Measurements from ENCODE around the gene CYP26C1.

The CYP26C1 gene

DNA sequence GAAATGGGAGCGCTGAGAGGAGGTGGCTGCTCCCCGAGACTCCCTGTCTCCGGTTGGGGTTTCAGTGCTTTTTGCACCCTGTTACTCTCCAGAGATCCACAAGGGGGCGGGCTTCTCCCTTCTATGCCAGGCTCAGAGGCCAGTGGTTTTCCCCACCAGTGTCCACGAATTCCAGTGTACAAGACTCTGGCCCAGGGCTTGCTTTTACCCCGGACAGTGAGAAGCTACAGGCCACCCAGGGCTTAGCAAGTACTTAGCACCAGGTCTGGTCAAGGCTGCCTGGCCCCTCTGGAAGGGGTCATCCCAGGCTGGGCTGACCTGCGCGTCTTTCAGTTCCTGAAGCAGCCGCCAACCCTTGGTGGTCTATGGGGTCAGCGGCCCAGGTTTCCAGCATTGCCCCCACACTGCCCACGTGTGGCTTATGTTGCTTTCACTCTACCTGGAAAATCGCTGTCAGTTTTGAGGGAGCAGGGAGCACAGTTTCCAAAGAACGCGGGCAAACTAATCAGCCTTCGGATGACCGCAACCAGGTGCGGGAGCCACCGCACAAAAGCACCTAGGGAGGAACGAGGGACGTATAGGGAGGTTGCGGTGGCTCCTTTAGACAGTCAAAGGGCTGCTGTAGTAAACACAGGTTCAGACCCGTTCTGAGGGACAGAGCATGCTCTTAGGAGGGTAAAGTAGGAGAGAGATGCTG is 19.9 kb downstream of the CYP26C1 start:
- H3K4me3 ChIP-seq (ENCODE audit: extremely low read depth, insufficient read depth, low read length, poor library complexity, severe bottlenecking), result no peak overlapping the region
- H3K27ac ChIP-seq (ENCODE audit: low read depth, low read length, severe bottlenecking), result peak overlapping the region; percentile 1
- peaks cover 5% of the 10 kb centered on the region for H3K4me1 ChIP-seq (ENCODE audit: control insufficient read depth, insufficient read depth, low read length, poor library complexity, severe bottlenecking)
- H3K9me3 ChIP-seq (ENCODE audit: control insufficient read depth, low read length), result no peaks in the 10 kb centered on the region
- 67 to 70% methylated on average over 20 to 21 of the region's 22 CpGs for WGBS, 2 experiments (ENCODE audit: insufficient coverage in 2 of 2)
- H3K36me3 ChIP-seq (ENCODE audit: control insufficient read depth, insufficient read depth, low read length), result no peaks in the 10 kb centered on the region

DNA sequence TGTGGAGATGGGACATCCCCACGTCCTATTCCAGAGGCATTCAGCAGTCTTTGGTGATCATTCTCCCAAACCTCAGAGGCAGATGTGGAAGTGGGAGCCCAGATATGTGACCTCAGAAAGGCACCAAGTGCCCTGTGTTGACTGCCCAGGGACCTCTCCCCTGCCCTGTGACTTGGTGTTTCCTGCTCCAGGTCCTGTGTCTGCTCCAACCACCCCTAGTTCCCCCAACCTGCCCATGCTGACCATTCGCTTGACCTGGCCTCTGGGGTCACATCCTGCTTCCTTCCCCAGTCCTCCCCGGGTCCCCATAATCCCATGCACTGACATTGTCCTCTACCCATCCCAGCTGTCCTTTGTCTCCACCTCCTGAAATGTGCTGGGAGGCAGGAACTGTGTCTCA is 20.7 kb downstream of the CYP26C1 start:
- Histone ChIP-seq H3K36me3 (ENCODE audit: control insufficient read depth, insufficient read depth, low read length) (no peaks in the 10 kb centered on the region), H3K9me3 (ENCODE audit: control insufficient read depth, low read length) (no peaks in the 10 kb centered on the region), H3K4me3 (ENCODE audit: extremely low read depth, insufficient read depth, low read length, poor library complexity, severe bottlenecking) (no peak overlapping the region), H3K27ac (ENCODE audit: low read depth, low read length, severe bottlenecking) (no peak overlapping the region), H3K4me1 (ENCODE audit: control insufficient read depth, insufficient read depth, low read length, poor library complexity, severe bottlenecking) (peaks cover 5% of the 10 kb centered on the region)
- WGBS, 2 experiments (ENCODE audit: insufficient coverage in 2 of 2), result 89 to 93% methylated on average over 1 to 3 of the region's 3 CpGs

DNA sequence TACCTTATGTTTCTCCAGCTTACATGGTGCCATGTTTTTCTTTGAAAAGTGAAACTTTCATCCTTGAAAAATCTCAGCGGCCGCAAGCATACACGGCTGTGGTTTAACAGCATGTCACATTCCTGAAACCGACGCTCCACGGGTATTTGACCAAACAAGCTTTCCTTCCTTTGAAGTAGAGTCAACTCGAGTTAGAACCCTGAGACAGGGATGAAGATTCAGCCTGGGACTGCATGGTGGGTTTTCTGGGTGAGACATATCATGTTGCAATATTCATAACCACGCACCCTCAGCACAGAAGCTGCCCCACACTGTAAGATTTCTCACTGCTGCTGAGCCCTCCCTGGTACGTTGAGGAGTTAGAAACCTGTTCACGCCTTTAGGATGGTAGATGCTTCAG is 21.2 kb downstream of the CYP26C1 start:
- WGBS, 2 experiments (ENCODE audit: insufficient coverage in 2 of 2), result 74 to 78% methylated on average over 6 to 9 of the region's 10 CpGs
- H3K4me3 ChIP-seq (ENCODE audit: extremely low read depth, insufficient read depth, low read length, poor library complexity, severe bottlenecking), result no peak overlapping the region
- peaks cover 5% of the 10 kb centered on the region for H3K4me1 ChIP-seq (ENCODE audit: control insufficient read depth, insufficient read depth, low read length, poor library complexity, severe bottlenecking)
- H3K9me3 ChIP-seq (ENCODE audit: control insufficient read depth, low read length), result no peaks in the 10 kb centered on the region
- H3K36me3 ChIP-seq (ENCODE audit: control insufficient read depth, insufficient read depth, low read length), result no peaks in the 10 kb centered on the region
- H3K27ac ChIP-seq (ENCODE audit: low read depth, low read length, severe bottlenecking), result no peak overlapping the region

DNA sequence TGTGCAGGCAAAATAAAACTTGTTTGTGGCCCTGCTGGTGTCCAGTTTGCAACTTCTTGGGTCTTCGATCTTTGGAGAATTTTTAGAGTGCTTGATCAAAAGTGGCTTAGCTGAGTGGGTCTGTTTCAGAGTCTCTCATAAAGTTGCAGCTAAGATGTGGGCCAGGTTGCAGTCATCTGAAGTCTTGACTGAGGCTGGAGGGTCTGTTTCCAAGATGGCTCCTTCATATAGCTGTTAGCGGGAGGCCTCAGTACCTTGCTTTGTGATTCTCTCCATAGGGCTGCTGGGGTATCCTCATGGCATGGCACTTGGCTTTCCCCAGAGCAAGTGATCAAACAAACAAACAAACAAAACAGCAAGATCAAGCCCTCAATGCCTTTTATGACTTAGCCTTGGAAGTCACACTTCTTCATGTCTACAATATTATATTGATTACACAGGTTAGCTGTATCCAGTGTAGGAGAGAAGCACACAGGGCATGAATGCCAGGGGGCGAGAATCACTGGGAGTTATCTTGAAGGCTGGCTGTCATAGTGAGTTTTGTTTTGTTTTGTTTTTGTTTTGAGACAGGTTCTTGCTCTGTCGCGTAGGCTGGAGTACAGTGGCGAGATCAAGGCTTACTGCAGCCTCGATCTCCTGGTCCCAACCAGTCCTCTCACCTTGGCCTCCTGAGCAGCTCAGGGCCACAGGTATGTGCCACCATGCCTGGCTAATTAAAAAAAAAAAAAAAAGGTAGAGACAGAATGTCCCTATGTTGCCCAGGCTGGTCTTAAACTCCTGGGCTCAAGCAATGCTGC is 23.3 kb downstream of the CYP26C1 start:
- H3K36me3 ChIP-seq (ENCODE audit: control insufficient read depth, insufficient read depth, low read length), result no peaks in the 10 kb centered on the region
- no peak overlapping the region for H3K4me3 ChIP-seq (ENCODE audit: extremely low read depth, insufficient read depth, low read length, poor library complexity, severe bottlenecking)
- H3K9me3 ChIP-seq (ENCODE audit: control insufficient read depth, low read length), result no peaks in the 10 kb centered on the region
- no peak overlapping the region for H3K27ac ChIP-seq (ENCODE audit: low read depth, low read length, severe bottlenecking)
- peaks cover 5% of the 10 kb centered on the region for H3K4me1 ChIP-seq (ENCODE audit: control insufficient read depth, insufficient read depth, low read length, poor library complexity, severe bottlenecking)
- 93 to 94% methylated on average over 3 to 7 of the region's 7 CpGs for WGBS, 2 experiments (ENCODE audit: insufficient coverage in 2 of 2)

DNA sequence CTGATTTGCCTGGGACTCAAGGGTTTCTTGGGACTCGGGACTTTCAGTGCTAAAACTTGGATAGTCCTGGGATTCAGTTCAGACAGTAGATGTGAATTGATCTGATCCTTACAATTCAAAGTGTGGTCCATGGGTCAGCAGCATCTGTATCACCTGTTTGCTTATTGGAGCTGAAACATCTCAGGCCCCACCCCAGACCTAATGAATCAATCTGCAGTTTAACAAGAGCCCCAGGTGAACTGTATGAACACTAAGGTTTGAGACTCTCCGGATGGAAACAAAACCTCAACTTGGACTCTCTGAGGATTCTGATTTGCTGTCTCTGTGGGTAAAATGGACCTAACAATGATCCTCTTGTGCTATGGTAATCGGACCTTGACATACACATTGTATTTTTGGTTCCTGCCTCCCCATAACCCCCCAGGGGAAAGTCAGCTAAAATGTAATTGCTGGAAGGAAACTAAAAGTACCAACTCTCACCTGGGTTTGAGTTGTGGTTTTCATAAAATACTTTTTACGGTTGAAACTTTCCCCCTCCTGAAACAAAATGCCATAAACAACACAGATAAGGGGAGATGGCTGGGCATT is 24.8 kb downstream of the CYP26C1 start:
- Histone ChIP-seq H3K9me3 (ENCODE audit: control insufficient read depth, low read length) (no peaks in the 10 kb centered on the region), H3K4me3 (ENCODE audit: extremely low read depth, insufficient read depth, low read length, poor library complexity, severe bottlenecking) (no peak overlapping the region), H3K4me1 (ENCODE audit: control insufficient read depth, insufficient read depth, low read length, poor library complexity, severe bottlenecking) (peaks cover 1% of the 10 kb centered on the region), H3K36me3 (ENCODE audit: control insufficient read depth, insufficient read depth, low read length) (no peaks in the 10 kb centered on the region), H3K27ac (ENCODE audit: low read depth, low read length, severe bottlenecking) (no peak overlapping the region)
- 86 to 100% methylated on average over 2 to 3 of the region's 4 CpGs for WGBS, 2 experiments (ENCODE audit: insufficient coverage in 2 of 2)

DNA sequence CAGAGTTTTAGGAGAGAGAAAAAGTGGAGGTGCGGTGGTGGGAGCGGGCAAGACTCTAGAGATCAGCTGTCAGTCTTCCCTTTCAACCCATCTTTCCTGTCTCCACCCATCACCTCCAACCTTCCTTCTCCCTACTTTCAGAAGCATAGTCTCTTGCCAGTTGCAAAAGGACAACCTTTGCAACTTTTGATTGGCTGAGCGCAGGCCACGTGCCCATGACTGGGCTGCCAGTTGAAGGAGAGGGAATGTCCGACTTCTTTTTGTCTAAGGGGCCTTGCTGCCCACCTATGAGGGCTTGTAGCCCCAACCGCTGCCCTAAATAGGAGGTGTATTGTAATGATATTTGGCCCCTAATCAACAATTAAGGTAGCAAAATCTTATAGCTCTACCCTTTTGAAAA is 25.7 kb downstream of the CYP26C1 start:
- no peak overlapping the region for H3K4me3 ChIP-seq (ENCODE audit: extremely low read depth, insufficient read depth, low read length, poor library complexity, severe bottlenecking)

DNA sequence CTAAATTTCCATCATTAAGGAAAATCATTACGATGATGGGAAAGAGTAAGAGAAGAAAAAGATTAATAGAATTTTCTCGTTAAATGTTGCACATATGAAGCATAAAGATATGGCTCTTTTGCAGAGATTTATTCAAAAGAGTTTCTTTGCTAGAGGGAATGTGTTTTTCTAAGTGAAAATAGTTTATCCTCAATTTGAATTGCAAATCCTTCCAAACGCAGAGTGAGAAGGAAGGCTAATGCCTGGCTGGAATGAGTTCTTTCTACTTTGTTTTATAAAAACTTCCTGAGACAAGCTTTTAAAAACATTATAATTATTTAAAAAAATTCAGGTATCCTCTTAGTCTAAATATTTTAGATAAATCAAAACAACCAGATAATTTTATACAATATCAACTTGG is 27.2 kb downstream of the CYP26C1 start:
- WGBS, 2 experiments (ENCODE audit: insufficient coverage in 2 of 2), result 60 to 63% methylated on average over 2 of the region's 3 CpGs
- H3K4me3 ChIP-seq (ENCODE audit: extremely low read depth, insufficient read depth, low read length, poor library complexity, severe bottlenecking), result no peak overlapping the region
- no peaks in the 10 kb centered on the region for H3K9me3 ChIP-seq (ENCODE audit: control insufficient read depth, low read length)
- no peaks in the 10 kb centered on the region for H3K4me1 ChIP-seq (ENCODE audit: control insufficient read depth, insufficient read depth, low read length, poor library complexity, severe bottlenecking)
- H3K36me3 ChIP-seq (ENCODE audit: control insufficient read depth, insufficient read depth, low read length), result no peaks in the 10 kb centered on the region
- H3K27ac ChIP-seq (ENCODE audit: low read depth, low read length, severe bottlenecking), result no peak overlapping the region

More for the DNA sequence above, 25.7 kb downstream of the CYP26C1 start:
- Histone ChIP-seq H3K4me1 (ENCODE audit: control insufficient read depth, insufficient read depth, low read length, poor library complexity, severe bottlenecking) (no peaks in the 10 kb centered on the region), H3K36me3 (ENCODE audit: control insufficient read depth, insufficient read depth, low read length) (no peaks in the 10 kb centered on the region), H3K27ac (ENCODE audit: low read depth, low read length, severe bottlenecking) (no peak overlapping the region), H3K9me3 (ENCODE audit: control insufficient read depth, low read length) (no peaks in the 10 kb centered on the region)
- 90% methylated on average over 2 of the region's 6 CpGs; no CpG with 5 or more reads in 1 of the 2 experiments for WGBS, 2 experiments (ENCODE audit: insufficient coverage in 2 of 2)

DNA sequence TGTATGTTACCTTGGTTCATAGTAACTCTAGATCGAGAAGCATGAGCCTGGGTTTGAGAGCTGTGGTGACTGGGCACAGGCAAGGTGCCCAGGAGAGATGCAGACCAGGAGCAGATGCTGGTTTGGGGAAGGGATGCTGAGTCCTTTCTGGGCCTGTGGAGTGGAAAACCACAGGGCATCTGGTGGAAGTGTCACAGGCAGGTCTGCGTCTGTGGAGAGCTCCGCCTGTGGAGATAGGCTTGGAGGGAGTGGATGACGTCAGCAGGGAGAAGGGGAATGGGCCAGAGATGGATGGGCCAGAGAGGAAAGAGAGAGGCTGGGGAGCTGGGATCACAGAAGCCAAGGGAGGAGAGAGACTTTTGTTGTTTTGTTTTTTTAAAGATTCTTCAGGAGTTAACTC is 27.9 kb downstream of the CYP26C1 start:
- H3K4me3 ChIP-seq (ENCODE audit: extremely low read depth, insufficient read depth, low read length, poor library complexity, severe bottlenecking), result no peak overlapping the region
- no peaks in the 10 kb centered on the region for H3K36me3 ChIP-seq (ENCODE audit: control insufficient read depth, insufficient read depth, low read length)
- H3K27ac ChIP-seq (ENCODE audit: low read depth, low read length, severe bottlenecking), result no peak overlapping the region
- H3K4me1 ChIP-seq (ENCODE audit: control insufficient read depth, insufficient read depth, low read length, poor library complexity, severe bottlenecking), result no peaks in the 10 kb centered on the region
- WGBS, 2 experiments (ENCODE audit: insufficient coverage in 2 of 2), result 85 to 87% methylated on average over 4 of the region's 4 CpGs
- no peaks in the 10 kb centered on the region for H3K9me3 ChIP-seq (ENCODE audit: control insufficient read depth, low read length)

DNA sequence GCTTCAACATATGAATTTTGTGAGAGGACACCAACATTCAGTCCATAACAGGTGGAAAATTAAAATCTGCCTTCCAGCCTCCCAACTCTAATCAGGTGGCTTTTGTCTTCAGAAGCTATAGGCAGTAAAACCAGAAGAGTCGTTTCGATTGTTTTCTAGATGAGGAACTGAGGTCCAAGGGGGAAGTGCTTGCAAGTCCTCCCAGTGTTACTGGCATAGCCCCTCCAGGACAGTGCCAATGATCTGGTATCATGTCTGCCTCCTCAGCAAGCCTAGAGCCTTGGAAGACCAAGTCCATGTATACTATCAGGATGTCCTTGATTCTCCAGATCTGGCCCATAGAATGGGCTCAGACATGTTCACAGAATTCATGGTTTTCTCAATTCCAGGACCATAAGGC is 30.0 kb downstream of the CYP26C1 start:
- no peaks in the 10 kb centered on the region for H3K36me3 ChIP-seq (ENCODE audit: control insufficient read depth, insufficient read depth, low read length)
- H3K9me3 ChIP-seq (ENCODE audit: control insufficient read depth, low read length), result no peaks in the 10 kb centered on the region
- H3K4me3 ChIP-seq (ENCODE audit: extremely low read depth, insufficient read depth, low read length, poor library complexity, severe bottlenecking), result no peak overlapping the region
- 92 to 93% methylated on average over 2 of the region's 2 CpGs for WGBS, 2 experiments (ENCODE audit: insufficient coverage in 2 of 2)
- H3K27ac ChIP-seq (ENCODE audit: low read depth, low read length, severe bottlenecking), result no peak overlapping the region
- H3K4me1 ChIP-seq (ENCODE audit: control insufficient read depth, insufficient read depth, low read length, poor library complexity, severe bottlenecking), result no peaks in the 10 kb centered on the region

DNA sequence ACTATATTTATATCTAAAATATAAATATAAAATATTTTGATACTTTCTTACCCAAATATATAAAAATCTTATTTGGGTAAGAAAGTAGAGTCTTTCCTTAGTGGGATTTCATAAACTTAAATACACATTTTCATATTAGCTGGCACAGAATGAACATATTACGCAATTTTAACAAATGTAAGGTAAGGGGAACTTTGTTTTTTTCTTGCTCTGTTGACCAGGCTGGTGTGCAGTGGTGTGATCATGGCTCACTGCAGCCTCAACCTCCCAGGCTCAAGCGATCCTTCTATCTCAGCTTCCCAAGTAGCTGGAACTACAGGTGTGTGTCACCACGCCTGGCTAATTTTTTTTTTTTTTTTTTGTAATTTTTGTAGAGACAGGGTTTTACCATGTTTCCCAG is 31.4 kb downstream of the CYP26C1 start:
- no peaks in the 10 kb centered on the region for H3K9me3 ChIP-seq (ENCODE audit: control insufficient read depth, low read length)
- H3K36me3 ChIP-seq (ENCODE audit: control insufficient read depth, insufficient read depth, low read length), result no peaks in the 10 kb centered on the region
- no peak overlapping the region for H3K27ac ChIP-seq (ENCODE audit: low read depth, low read length, severe bottlenecking)
- H3K4me1 ChIP-seq (ENCODE audit: control insufficient read depth, insufficient read depth, low read length, poor library complexity, severe bottlenecking), result no peaks in the 10 kb centered on the region
- WGBS, 2 experiments (ENCODE audit: insufficient coverage in 2 of 2), result 100% methylated on average over 1 of the region's 3 CpGs; no CpG with 5 or more reads in 1 of the 2 experiments
- no peak overlapping the region for H3K4me3 ChIP-seq (ENCODE audit: extremely low read depth, insufficient read depth, low read length, poor library complexity, severe bottlenecking)

Data from mesodermal cell (in vitro differentiated cells).